Activated T-cell treated with anti-CD3 and anti-CD28 coated beads, Interleukin-2, amount 50 U/mL, for 72 hours (primary cell): Measurements from ENCODE around the gene ABCA10. TPM values are rescaled to one million over a fixed set of nuclear protein-coding genes. Genes with fewer than 3 reads are reported as not detected.
"Not testable (repeated sequence)": the region's sequence is repeated elsewhere in the genome, so short reads cannot be mapped to it uniquely, and the experiment has no call there.

ENCODE experiments used
- ATAC-seq, 2 donors: fragments of 150-1000 bp; cut with Tn5 transposase; replicated peaks in 1 of 2; 2 replicates each; pipeline ENCODE4 v1.10.0; 2021; ENCODE audit warnings: moderate library complexity in 2 of 2, mild to moderate bottlenecking in 1 of 2
- DNase-seq, 2 donors: peaks; one replicate each; pipeline ENCODE4 v3.0.0; 2021 to 2022; ENCODE audit warnings: mixed read lengths in 1 of 2
- H3K27ac Mint-ChIP-seq: one replicate; pipeline ENCODE4 v1.8.0; 2022; ENCODE audit warnings: mild to moderate bottlenecking, moderate library complexity, mixed read lengths
- H3K27me3 Mint-ChIP-seq: one replicate; pipeline ENCODE4 v1.8.0; 2022; ENCODE audit warnings: low read depth, mixed read lengths
- H3K36me3 Mint-ChIP-seq, 2 donors: one replicate each; pipeline ENCODE4 v1.8.0; 2022; ENCODE audit warnings: mixed read lengths in 2 of 2, mild to moderate bottlenecking in 1 of 2; ENCODE audit not compliant: insufficient read depth in 2 of 2
- H3K4me1 Mint-ChIP-seq: one replicate; pipeline ENCODE4 v1.8.0; 2022; ENCODE audit warnings: low read depth, mixed read lengths
- H3K4me3 Mint-ChIP-seq, 2 donors: one replicate each; pipeline ENCODE4 v1.8.0; 2022; ENCODE audit warnings: mild to moderate bottlenecking in 2 of 2, mixed read lengths in 2 of 2, moderate library complexity in 2 of 2
- H3K9me3 Mint-ChIP-seq, 2 donors: one replicate each; pipeline ENCODE4 v1.8.0; 2022; ENCODE audit warnings: mixed read lengths in 2 of 2
- total RNA-seq, 2 donors: library from RNA; stranded (reverse); gene quantifications; one replicate each; pipeline ENCODE4 v1.2.3, GENCODE V29; 2022

ABCA10 gene
- total RNA-seq, 2 donors from 2014 or later = 2.0 to 2.1 TPM

- Mint-ChIP-seq H3K4me3 (no peak overlapping the region), H3K36me3 (no peaks in the 10 kb centered on the region), H3K4me1 (peaks cover 7% of the 10 kb centered on the region), H3K27me3 (no peaks in the 10 kb centered on the region), H3K9me3 (no peaks in the 10 kb centered on the region), H3K27ac (no peak overlapping the region)
- DNase-seq = no peak
- no peak for ATAC-seq
These were observed 9.6 kb downstream of the ABCA10 start for GRCh38 chr17:69218986-69219385.

- no peak overlapping the region for H3K4me3 Mint-ChIP-seq
- no peak overlapping the region for H3K27ac Mint-ChIP-seq
- H3K36me3 Mint-ChIP-seq = no peaks in the 10 kb centered on the region
- no peaks in the 10 kb centered on the region for H3K9me3 Mint-ChIP-seq
- no peak for DNase-seq
- no peak for ATAC-seq
- H3K27me3 Mint-ChIP-seq = no peaks in the 10 kb centered on the region
- H3K4me1 Mint-ChIP-seq = no peaks in the 10 kb centered on the region
These were observed 15.4 kb downstream of the ABCA10 start for GRCh38 chr17:69213059-69213813.

- no peaks in the 10 kb centered on the region for H3K27me3 Mint-ChIP-seq
- DNase-seq = no peak
- no peak overlapping the region for H3K27ac Mint-ChIP-seq
- no peak for ATAC-seq
- no peaks in the 10 kb centered on the region for H3K9me3 Mint-ChIP-seq
- H3K4me1 Mint-ChIP-seq = no peaks in the 10 kb centered on the region
- no peaks in the 10 kb centered on the region for H3K36me3 Mint-ChIP-seq
- no peak overlapping the region for H3K4me3 Mint-ChIP-seq
These were observed 20.0 kb downstream of the ABCA10 start for GRCh38 chr17:69208640-69209039.

GRCh38 chr17:69207151-69207550, 21.5 kb downstream of the ABCA10 start:
- H3K4me3 Mint-ChIP-seq = no peak overlapping the region
- DNase-seq = no peak
- no peak overlapping the region for H3K27ac Mint-ChIP-seq

GRCh38 chr17:69198238-69198637, 30.4 kb downstream of the ABCA10 start:
- no peaks in the 10 kb centered on the region for H3K9me3 Mint-ChIP-seq
- no peak overlapping the region for H3K27ac Mint-ChIP-seq
- H3K27me3 Mint-ChIP-seq = no peaks in the 10 kb centered on the region
- ATAC-seq (no peak), DNase-seq (no peak)
- no peak overlapping the region for H3K4me3 Mint-ChIP-seq
- H3K4me1 Mint-ChIP-seq = no peaks in the 10 kb centered on the region
- H3K36me3 Mint-ChIP-seq = no peaks in the 10 kb centered on the region

More at GRCh38 chr17:69207151-69207550, 21.5 kb downstream of the ABCA10 start:
- H3K27me3 Mint-ChIP-seq = no peaks in the 10 kb centered on the region
- no peaks in the 10 kb centered on the region for H3K4me1 Mint-ChIP-seq
- H3K9me3 Mint-ChIP-seq = no peaks in the 10 kb centered on the region
- ATAC-seq = no peak
- no peaks in the 10 kb centered on the region for H3K36me3 Mint-ChIP-seq

GRCh38 chr17:69196105-69196653, 32.4 kb downstream of the ABCA10 start:
- H3K4me1 Mint-ChIP-seq, DNase-seq, ATAC-seq, H3K27ac Mint-ChIP-seq, H3K27me3 Mint-ChIP-seq, H3K36me3 Mint-ChIP-seq, H3K4me3 Mint-ChIP-seq, H3K9me3 Mint-ChIP-seq: not testable (repeated sequence)

- Mint-ChIP-seq H3K27ac (no peak overlapping the region), H3K36me3 (no peaks in the 10 kb centered on the region), H3K4me3 (no peak overlapping the region), H3K4me1 (no peaks in the 10 kb centered on the region), H3K27me3 (no peaks in the 10 kb centered on the region), H3K9me3 (no peaks in the 10 kb centered on the region)
- DNase-seq (no peak), ATAC-seq (no peak)
These were observed 35.9 kb downstream of the ABCA10 start for GRCh38 chr17:69192754-69193153.

GRCh38 chr17:69188796-69189195, 39.8 kb downstream of the ABCA10 start:
- ATAC-seq (no peak), DNase-seq (no peak)
- Mint-ChIP-seq H3K4me3 (no peak overlapping the region), H3K27ac (no peak overlapping the region), H3K4me1 (no peaks in the 10 kb centered on the region), H3K9me3 (no peaks in the 10 kb centered on the region), H3K27me3 (no peaks in the 10 kb centered on the region), H3K36me3 (no peaks in the 10 kb centered on the region)

- H3K27ac Mint-ChIP-seq = no peak overlapping the region
- ATAC-seq (no peak), DNase-seq (no peak)
- H3K36me3 Mint-ChIP-seq = no peaks in the 10 kb centered on the region
- H3K9me3 Mint-ChIP-seq = no peaks in the 10 kb centered on the region
- no peaks in the 10 kb centered on the region for H3K27me3 Mint-ChIP-seq
- H3K4me3 Mint-ChIP-seq = no peak overlapping the region
- H3K4me1 Mint-ChIP-seq = no peaks in the 10 kb centered on the region
These were observed 40.6 kb downstream of the ABCA10 start for GRCh38 chr17:69188064-69188463.

- H3K4me3 Mint-ChIP-seq = no peak overlapping the region
These were observed 41.3 kb downstream of the ABCA10 start for GRCh38 chr17:69187294-69187693.

GRCh38 chr17:69179227-69179952, 49.2 kb downstream of the ABCA10 start:
- Mint-ChIP-seq H3K4me1 (no peaks in the 10 kb centered on the region), H3K9me3 (no peaks in the 10 kb centered on the region), H3K4me3 (no peak overlapping the region), H3K36me3 (no peaks in the 10 kb centered on the region), H3K27me3 (no peaks in the 10 kb centered on the region), H3K27ac (no peak overlapping the region)
- no peak for DNase-seq
- ATAC-seq = no peak

More at GRCh38 chr17:69187294-69187693, 41.3 kb downstream of the ABCA10 start:
- H3K36me3 Mint-ChIP-seq = no peaks in the 10 kb centered on the region
- no peaks in the 10 kb centered on the region for H3K27me3 Mint-ChIP-seq
- DNase-seq (no peak), ATAC-seq (no peak)
- H3K27ac Mint-ChIP-seq = no peak overlapping the region
- no peaks in the 10 kb centered on the region for H3K9me3 Mint-ChIP-seq
- no peaks in the 10 kb centered on the region for H3K4me1 Mint-ChIP-seq

GRCh38 chr17:69176457-69176795, 52.2 kb downstream of the ABCA10 start:
- no peaks in the 10 kb centered on the region for H3K27me3 Mint-ChIP-seq
- peak overlapping the region; percentile 23 for H3K27ac Mint-ChIP-seq
- no peak overlapping the region for H3K4me3 Mint-ChIP-seq
- H3K9me3 Mint-ChIP-seq = no peaks in the 10 kb centered on the region
- no peak for ATAC-seq
- no peaks in the 10 kb centered on the region for H3K4me1 Mint-ChIP-seq
- no peaks in the 10 kb centered on the region for H3K36me3 Mint-ChIP-seq
- DNase-seq = no peak

- DNase-seq (no peak), ATAC-seq (no peak)
- Mint-ChIP-seq H3K9me3 (no peaks in the 10 kb centered on the region), H3K4me1 (no peaks in the 10 kb centered on the region), H3K4me3 (no peak overlapping the region), H3K27me3 (no peaks in the 10 kb centered on the region), H3K27ac (peak overlapping the region; percentile 23), H3K36me3 (no peaks in the 10 kb centered on the region)
These were observed 52.8 kb downstream of the ABCA10 start for GRCh38 chr17:69175625-69176456.
